Thyroid gland (tissue), 4 donors: ENCODE results near the gene KCTD4.

Experiments
- POLR2A ChIP-seq, 2 donors: fragments of 450-650 bp; IDR thresholded peaks; one replicate each; pipeline ENCODE4 v1.6.1; 2017; ENCODE audit warnings: antibody characterized with exemption in 2 of 2, mild to moderate bottlenecking in 2 of 2, moderate library complexity in 1 of 2
- TF ChIP-seq, protein P1 (sequence below), 6 experiments: fragments of 200-600 bp in 3 of 6; fragments of 450-650 bp in 3 of 6; sonication (generic) in 3 of 6; IDR thresholded peaks; one replicate each; pipeline ENCODE4 v1.5.1; 2016 to 2019; ENCODE audit warnings: antibody characterized with exemption in 6 of 6, mild to moderate bottlenecking in 2 of 6, inconsistent platforms in 1 of 6, moderate library complexity in 1 of 6

DNA sequence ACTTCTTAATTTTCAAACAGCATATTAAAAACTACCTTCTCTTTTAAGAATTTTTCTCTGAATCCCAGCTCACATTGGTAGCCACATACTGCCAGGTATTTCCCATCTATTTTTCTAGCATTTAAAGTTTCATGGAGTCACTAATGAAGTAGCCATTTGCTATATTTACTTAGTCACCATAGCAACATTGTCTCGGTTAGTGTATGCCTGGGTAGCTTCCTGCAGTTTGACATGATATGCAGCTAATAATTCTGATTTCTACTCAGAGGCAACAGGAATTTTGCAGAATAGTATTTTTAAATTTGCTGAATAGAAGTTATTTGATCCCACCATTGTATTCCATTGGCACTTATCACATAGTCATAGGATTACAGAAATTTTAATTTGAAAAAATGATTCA lies 30.9 kb upstream of the KCTD4 start:
- TF ChIP-seq, protein P1, sequence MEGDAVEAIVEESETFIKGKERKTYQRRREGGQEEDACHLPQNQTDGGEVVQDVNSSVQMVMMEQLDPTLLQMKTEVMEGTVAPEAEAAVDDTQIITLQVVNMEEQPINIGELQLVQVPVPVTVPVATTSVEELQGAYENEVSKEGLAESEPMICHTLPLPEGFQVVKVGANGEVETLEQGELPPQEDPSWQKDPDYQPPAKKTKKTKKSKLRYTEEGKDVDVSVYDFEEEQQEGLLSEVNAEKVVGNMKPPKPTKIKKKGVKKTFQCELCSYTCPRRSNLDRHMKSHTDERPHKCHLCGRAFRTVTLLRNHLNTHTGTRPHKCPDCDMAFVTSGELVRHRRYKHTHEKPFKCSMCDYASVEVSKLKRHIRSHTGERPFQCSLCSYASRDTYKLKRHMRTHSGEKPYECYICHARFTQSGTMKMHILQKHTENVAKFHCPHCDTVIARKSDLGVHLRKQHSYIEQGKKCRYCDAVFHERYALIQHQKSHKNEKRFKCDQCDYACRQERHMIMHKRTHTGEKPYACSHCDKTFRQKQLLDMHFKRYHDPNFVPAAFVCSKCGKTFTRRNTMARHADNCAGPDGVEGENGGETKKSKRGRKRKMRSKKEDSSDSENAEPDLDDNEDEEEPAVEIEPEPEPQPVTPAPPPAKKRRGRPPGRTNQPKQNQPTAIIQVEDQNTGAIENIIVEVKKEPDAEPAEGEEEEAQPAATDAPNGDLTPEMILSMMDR (IDR thresholded peaks at IDR 0.05): no peak
- TF ChIP-seq POLR2A (IDR thresholded peaks at IDR 0.05): no peak
